Erythroblast (primary cell): ENCODE measurements around the gene SHANK1.

Experiments used
- DNase-seq, 2 experiments: peaks; one replicate each; lab custom pipeline; 2025; lab: John Stamatoyannopoulos, UW
- GATA1 ChIP-seq: IDR thresholded peaks from 2 replicates; pipeline ENCODE4 v1.6.1; 2011; ENCODE audit warnings: low read depth, mild to moderate bottlenecking, control low read depth, low read length, moderate library complexity
- POLR2A ChIP-seq: IDR thresholded peaks from 2 replicates; pipeline ENCODE4 v1.6.1; 2011; ENCODE audit warnings: mild to moderate bottlenecking, low read length

Gene SHANK1

GRCh38 chr19:50741179-50741933, 21.8 kb upstream of the SHANK1 start:
- DNase-seq, result no peak
- no peak for TF ChIP-seq POLR2A
- no peak for TF ChIP-seq GATA1

GRCh38 chr19:50739914-50740426, 20.4 kb upstream of the SHANK1 start:
- DNase-seq, result no peak
- TF ChIP-seq POLR2A (no peak), GATA1 (no peak)

DNA sequence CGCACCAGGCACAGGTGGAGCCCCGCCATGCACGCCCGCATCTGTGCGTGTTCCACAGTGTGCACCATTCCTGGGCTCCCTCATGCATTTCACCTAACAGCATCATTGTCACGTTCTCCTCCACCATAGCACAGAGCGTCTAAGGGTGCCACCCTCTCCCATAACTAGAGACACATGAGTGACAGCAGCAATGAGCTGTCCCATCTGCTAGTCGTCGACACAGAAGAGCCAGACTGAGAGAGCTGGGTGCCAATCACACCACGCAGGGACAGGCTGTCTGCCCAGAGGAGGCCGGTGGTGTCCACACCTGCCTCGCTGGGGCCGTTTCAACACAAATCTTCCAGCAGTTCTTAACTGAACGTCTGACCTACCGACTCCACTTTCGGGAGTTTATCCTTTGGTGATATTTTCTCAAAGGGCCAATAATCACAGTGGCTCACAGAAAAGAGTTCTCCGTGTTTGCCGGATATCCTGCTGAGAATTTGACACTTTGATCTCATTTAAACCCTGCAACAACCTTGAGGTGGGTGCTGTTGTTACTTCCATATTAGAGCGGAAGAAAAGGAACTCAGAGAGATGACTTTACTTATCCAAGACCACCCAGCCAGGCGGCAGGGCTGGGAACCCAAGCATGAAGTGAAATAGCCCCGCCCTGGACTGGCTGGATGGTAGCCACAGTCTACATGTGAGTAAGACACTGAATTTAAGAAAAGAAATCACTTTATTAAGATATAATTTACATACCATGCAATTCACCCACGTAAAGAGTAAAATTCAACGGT, 19.7 kb upstream of the SHANK1 start:
- DNase-seq, result no peak
- TF ChIP-seq POLR2A, result no peak

GRCh38 chr19:50736338-50736737, 16.7 kb upstream of the SHANK1 start:
- TF ChIP-seq GATA1, result no peak
- TF ChIP-seq POLR2A, result no peak

DNA sequence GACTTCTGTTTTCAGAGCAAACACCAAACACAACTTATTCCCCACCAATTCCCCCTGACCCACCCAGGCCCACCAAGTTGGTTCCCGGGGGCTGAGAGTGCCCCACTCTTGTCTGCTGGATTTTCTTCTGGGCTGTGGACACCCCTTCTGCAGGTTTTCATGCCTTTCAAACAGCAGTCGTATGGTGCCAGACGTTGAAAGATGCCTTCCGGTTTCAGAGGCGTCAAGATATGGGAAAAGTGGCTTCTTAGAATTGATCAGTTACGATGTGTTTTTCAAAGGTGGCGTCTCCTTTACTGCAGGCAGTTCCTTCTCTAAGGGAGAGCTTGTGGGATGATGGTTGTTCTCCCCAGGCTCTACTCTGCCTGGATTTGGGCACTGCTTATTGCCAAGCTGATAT, 16.3 kb upstream of the SHANK1 start:
- no peak for TF ChIP-seq POLR2A
- no peak for TF ChIP-seq GATA1
- no peak for DNase-seq

More at GRCh38 chr19:50736338-50736737, 16.7 kb upstream of the SHANK1 start:
- no peak for DNase-seq

- DNase-seq, result no peak
- TF ChIP-seq GATA1, result no peak
- TF ChIP-seq POLR2A, result no peak
These were observed 10.3 kb upstream of the SHANK1 start for GRCh38 chr19:50729894-50730293.

GRCh38 chr19:50728084-50728737, 8.6 kb upstream of the SHANK1 start:
- TF ChIP-seq GATA1, result no peak
- TF ChIP-seq POLR2A, result peak; percentile 52
- peak; percentile 67 to 68 for DNase-seq

- TF ChIP-seq GATA1, result no peak
- no peak for TF ChIP-seq POLR2A
- DNase-seq, result no peak
These were observed 6.3 kb upstream of the SHANK1 start for GRCh38 chr19:50725911-50726230.

DNA sequence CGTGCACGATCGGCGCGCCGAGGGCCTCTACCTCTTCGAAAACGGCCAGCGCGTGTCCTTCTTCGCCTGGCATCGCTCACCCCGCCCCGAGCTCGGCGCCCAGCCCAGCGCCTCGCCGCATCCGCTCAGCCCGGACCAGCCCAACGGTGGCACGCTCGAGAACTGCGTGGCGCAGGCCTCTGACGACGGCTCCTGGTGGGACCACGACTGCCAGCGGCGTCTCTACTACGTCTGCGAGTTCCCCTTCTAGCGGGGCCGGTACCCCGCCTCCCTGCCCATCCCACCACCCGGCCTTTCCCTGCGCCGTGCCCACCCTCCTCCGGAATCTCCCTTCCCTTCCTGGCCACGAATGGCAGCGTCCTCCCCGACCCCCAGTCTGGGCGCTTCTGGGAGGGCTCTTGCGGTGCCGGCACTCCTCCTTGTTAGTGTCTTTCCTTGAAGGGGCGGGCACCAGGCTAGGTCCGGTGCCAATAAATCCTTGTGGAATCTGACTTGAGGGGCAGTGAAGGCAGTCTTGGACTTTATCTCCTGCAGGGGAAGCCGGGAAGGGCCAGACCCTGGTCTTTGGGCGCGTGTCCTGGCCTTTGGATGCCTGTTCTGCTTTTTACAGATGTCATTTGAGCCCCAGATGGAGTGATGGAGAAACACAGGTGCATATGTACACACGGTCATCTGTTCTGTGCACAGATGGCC, 5.8 kb upstream of the SHANK1 start:
- no peak for DNase-seq
- TF ChIP-seq GATA1 (no peak), POLR2A (peak; percentile 63)

- no peak for TF ChIP-seq GATA1
- peak; percentile 90 for TF ChIP-seq POLR2A
- DNase-seq, result peak; percentile 99 to 100
These were observed 5.1 kb upstream of the SHANK1 start for GRCh38 chr19:50724522-50725217.

DNA sequence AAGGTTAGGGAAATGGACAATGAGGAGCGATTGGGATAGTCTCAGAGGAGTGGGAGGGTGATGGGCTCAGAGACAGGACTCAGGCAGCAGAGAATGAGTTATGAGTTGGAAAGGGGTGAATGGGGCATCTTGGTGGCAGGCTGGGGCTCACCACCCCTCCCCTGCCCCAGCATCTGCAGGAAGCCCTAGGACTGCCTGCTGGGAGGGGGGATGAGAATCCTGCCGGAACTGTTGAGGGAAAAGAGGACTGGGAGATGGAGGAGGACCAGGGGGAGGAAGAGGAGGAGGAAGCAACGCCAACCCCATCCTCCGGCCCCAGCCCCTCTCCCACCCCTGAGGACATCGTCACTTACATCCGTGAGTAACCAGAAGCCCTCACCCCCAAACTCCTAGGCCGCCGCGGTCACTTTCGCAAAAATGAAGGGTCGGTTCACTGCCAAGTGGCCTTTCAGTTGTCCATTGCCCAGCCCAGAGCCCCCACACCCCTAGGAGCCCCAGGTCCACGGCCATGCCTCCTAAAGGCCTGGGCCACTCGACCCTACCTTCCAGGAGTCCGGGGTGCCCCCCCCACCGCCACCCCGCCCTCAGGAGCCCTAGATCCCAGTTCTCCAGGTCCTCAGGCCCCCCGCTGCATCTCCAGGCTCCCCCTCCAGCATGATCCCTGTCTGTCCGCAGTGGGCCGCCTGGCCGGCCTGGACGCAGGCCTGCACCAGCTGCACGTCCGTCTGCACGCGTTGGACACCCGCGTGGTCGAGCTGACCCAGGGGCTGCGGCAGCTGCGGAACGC, 4.3 kb upstream of the SHANK1 start:
- DNase-seq, result no peak
- TF ChIP-seq POLR2A (no peak), GATA1 (no peak)

DNA sequence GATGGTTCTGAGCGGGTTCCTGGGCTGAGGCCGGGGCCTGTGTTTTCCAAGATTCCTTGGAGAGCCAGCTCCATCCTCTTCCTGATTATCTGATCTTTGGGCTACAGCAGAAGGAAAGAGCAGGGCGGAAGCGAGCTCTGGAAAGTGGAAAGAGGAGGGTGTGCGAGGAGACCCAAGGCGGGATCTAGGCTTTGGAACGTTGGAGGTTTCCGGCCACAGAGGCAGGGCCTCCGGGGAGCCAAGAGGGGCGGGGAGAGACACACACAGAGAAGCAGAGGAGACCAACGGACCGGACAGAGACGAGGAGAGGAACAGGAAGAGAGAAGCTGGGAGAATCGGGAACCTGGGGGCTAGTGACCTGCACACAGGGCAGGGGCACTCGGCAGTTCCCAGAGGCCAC, 3.5 kb upstream of the SHANK1 start, which contains the start of gene CLEC11A:
Gene CLEC11A (plus strand): TSS at position 296 of the 400 bp plus-strand sequence. CDS start 162 bp downstream, outside the sequence.
- no peak for TF ChIP-seq POLR2A
- no peak for TF ChIP-seq GATA1
- no peak for DNase-seq
